SU-DHL-6 (cell line): Measurements from ENCODE around the gene ORC1.

Experiments
- CTCF ChIP-seq: fragments of 200-600 bp; sonication (generic); IDR thresholded peaks from one replicate; pipeline ENCODE4 v1.5.1; 2017; ENCODE audit warnings: antibody characterized with exemption, mild to moderate bottlenecking, low read length, moderate library complexity; ENCODE audit not compliant: insufficient read depth, poor library complexity, severe bottlenecking
- EZH2phosphoT487 ChIP-seq: fragments of 200-600 bp; sonication (generic), shearing (Covaris generic); conservative IDR thresholded peaks from 2 replicates; pipeline ENCODE4 v1.6.1; 2018; ENCODE audit warnings: mild to moderate bottlenecking, antibody characterized with exemption, low read length, moderate library complexity, mixed read lengths

- TF ChIP-seq CTCF (no peak), EZH2phosphoT487 (no peak)
These were observed 60.2 kb downstream of the ORC1 start for GRCh38 chr1:52343979-52344378.
